HG03135 (cell line): ENCODE measurements around the gene EFCAB11.
"Not testable (repeated sequence)": the region's sequence is repeated elsewhere in the genome, so short reads cannot be mapped to it uniquely, and the experiment has no call there.

ENCODE experiments used
- ATAC-seq: cut with Tn5 transposase; IDR thresholded peaks from one replicate; pipeline ENCODE4 v1.9.1; 2021; ENCODE audit warnings: mild to moderate bottlenecking, moderate library complexity; ENCODE audit not compliant: unreplicated experiment

EFCAB11 gene

DNA sequence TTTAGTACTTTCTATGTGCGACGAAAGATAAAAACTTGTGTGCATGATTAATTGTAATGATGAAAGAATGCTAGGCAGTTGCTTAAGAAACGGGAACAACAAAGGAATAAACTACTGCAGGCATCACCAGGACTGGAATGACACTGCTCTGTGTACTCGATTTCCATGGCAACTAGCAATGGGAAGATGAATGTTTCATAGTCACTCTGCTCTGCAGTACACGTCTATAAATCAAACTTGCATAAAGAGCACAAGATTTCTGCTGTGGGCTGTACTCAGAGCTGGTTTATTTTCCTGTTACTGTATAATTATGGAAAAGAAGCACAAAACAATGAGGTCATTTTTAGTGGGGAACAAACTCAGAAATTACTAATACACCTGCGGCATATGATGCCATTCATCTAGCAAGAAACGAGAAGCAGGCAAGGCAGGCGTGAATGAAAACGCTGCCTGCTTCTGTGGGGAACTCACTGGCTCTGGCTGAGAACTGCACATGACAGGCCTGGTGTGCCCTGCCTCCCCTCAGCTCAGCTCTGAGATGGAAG is 41.8 kb downstream of the EFCAB11 start:
- ATAC-seq, result no peak

DNA sequence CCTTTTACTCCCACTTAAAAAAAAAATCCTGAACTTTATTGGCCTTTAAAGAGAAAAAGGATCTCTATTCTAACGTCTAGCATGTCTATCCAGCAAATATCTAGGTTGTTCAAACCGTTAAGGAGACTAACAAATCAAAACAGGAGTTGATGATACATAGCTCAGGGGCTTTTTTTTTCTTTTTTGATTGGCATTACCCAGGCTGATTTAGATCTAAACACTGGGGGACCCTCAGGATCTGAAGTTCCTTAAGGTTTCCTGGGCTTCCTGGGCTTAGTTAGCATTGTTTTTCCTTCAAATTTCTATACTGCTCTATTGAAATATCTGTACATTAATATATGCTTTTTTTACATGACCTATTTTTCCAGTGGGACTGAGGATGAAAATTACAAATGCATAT is 42.3 kb downstream of the EFCAB11 start:
- ATAC-seq, result no peak

- ATAC-seq, result no peak
Measured at GRCh38 chr14:89911010-89911919, 43.3 kb downstream of the EFCAB11 start.

DNA sequence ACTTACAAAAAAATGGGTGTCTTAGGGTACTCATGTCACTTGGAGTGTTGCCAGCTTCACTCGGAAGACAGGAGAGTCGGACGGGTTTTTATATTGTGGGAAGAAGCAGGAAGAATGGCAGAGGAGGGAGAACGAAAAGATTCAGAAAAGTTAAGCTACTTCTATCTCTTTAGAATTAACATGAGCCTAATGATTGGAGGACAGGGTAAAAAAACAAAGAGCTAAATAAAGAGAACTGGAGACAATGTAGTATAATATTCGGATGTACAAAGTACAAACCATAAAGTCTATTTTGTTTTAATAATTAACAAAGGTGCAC is 43.9 kb downstream of the EFCAB11 start:
- no peak for ATAC-seq

DNA sequence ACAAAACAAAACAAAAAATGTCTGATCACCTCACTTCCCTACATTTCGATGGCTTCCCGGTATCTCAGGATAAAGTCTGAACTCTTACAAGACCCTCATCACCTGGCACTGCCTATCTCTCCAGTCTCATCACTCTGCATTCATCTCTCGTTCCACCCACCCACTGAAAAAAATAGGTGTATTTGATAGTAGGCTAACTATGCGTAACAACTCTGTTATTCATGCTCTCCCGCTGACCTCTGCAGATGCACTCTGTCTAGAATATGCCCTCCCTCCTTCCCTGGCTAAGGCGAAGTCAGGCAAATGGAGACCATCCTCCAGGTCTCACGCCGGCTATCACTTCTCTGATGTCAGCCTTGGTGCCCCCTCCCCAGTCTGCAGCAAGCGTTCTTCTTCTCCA is 44.9 kb downstream of the EFCAB11 start:
- no peak for ATAC-seq

- ATAC-seq, result no peak
Measured at GRCh38 chr14:89908712-89909450, 45.6 kb downstream of the EFCAB11 start.

DNA sequence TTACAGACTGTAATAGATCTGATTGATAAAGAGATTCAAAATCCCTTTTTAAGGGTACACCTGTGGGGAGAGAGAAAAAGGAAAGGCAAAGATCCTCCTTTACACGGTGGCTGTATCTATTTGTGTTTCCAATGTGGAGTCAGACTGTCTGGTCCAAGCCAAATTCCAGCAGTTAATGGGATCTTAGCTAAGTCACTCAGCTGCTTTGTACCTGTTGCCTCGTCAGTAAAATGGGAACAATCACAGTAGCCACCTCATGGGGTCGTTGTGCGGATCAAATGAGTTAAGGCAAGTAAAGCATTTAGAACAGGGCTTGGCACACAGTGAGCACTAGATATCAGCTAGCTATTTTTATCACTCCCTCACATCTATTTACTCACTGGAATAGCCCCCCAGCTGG is 46.9 kb downstream of the EFCAB11 start:
- no peak for ATAC-seq

DNA sequence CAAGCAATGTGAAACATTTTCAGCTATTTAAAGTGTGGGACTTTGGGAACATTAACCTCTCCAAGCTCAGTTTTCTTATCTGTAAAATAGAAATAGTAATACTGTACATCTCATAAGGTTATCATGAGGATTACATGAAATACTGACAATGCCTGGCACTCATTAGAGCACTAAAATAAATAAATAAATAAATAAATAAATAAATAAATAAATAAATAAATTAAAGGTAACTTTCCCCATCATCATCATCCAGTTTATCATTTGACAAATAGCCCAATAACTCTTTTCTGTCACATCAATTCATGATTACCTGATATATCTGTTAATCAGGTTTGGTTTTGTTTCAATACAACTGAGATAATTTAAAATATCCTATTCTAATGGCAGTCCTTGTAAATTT is 48.5 kb downstream of the EFCAB11 start:
- ATAC-seq, result no peak

DNA sequence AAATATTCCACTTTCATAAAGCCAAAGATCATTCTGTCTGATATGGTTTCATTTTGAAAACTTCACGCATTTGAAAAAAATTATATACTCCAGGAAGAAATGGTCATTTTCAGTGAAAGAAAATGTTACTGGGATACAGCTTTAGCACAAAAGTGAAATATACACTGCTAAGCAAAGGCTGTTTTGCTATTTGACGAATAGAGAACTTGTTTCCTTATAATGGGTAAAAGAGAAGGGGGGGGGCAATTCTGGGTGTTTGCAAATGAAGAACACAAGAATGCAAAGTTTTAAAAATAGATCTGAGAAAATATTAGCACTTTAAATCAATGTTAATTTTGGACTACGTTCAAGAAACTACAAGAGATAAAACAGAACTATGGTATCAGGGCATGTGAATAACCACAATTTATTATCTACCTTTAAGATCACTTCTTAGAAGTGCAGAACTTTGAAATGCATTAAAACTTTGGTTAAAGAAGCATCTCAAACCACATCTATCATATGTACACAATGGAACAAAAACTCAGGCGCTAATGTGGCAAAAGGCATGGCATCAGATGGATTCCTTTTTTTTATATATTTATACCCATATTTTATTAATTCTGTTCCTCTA is 51.1 kb downstream of the EFCAB11 start:
- ATAC-seq, result no peak

DNA sequence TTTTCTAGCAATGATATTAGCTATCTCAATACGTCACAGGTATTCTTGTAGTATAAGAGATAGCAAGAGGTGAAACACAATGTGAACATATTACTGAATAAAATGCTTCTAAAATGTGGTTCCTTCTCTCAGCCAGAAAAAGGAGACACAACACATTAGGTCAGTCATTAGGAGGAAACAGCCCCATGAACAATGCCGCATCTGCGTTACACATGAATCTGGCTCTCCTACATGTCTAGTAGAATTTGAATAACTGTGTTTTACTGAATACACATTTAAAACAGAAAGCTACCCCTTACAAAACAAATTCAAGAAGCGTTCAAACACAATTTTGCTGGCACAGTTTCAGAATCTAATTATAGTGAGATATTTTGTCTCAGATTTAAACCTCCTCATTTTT is 51.6 kb downstream of the EFCAB11 start:
- ATAC-seq, result no peak

GRCh38 chr14:89900802-89901201 is 53.7 kb downstream of the EFCAB11 start:
- no peak for ATAC-seq

- no peak for ATAC-seq
Measured at GRCh38 chr14:89899917-89900663, 54.4 kb downstream of the EFCAB11 start.

- no peak for ATAC-seq
Measured at GRCh38 chr14:89899291-89899690, 55.2 kb downstream of the EFCAB11 start.

- ATAC-seq, result not testable (repeated sequence)
Measured at GRCh38 chr14:89893388-89893787, 61.1 kb downstream of the EFCAB11 start.

DNA sequence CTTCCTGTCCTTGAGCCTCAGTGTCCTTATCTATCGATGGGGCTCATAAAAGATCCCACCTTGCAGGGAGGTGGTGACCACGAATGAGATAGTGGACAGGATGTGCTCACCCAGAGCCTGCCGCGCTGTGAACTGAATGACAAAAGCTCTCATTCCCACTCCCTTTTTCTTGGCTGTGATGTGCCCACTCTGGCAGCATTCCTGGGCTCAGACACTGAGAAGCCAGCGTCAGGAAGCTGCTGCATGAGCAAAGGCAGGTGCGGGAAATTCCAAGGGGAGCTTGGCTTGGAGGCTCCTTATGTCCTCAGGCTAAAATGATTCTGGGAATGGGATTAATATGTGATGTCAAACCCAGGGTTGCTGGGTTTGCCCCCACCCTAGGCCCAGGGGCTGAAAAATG is 61.6 kb downstream of the EFCAB11 start:
- ATAC-seq, result no peak

DNA sequence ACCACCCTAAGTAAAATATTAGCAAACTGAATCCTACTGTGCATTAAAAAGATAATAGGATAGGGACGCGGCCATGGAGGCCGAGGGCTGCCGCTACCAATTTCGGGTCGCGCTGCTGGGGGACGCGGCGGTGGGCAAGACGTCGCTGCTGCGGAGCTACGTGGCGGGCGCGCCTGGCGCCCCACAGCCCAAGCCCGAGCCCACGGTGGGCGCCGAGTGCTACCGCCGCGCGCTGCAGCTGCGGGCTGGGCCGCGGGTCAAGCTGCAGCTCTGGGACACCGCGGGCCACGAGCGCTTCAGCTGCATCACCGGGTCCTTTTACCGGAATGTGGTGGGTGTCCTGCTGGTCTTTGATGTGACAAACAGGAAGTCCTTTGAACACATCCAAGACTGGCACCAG is 62.8 kb downstream of the EFCAB11 start:
- not testable (repeated sequence) for ATAC-seq

- ATAC-seq, result no peak
Measured at GRCh38 chr14:89891055-89891454, 63.5 kb downstream of the EFCAB11 start.

DNA sequence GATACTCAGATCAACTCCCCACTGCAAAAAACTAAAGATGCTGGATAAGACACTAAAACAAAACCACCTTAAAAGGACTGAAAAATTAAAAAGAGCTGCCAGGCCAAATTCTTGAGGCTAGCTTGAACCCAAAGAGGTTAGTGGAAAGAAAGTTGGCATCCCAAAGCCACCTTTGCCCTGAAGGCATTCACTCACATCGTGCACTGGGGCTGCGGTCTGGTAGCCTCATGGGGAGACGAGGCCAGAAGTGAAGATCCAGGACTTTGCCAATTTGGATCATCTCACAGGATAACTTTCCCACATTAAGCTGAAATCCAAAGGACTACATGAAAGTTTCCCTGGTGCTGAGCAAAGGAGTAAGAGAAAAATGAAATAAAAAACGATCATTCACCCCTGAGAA is 63.9 kb downstream of the EFCAB11 start:
- ATAC-seq, result no peak

GRCh38 chr14:89889626-89890025 is 64.9 kb downstream of the EFCAB11 start:
- ATAC-seq, result no peak

GRCh38 chr14:89884761-89885160 is 69.8 kb downstream of the EFCAB11 start:
- no peak for ATAC-seq

DNA sequence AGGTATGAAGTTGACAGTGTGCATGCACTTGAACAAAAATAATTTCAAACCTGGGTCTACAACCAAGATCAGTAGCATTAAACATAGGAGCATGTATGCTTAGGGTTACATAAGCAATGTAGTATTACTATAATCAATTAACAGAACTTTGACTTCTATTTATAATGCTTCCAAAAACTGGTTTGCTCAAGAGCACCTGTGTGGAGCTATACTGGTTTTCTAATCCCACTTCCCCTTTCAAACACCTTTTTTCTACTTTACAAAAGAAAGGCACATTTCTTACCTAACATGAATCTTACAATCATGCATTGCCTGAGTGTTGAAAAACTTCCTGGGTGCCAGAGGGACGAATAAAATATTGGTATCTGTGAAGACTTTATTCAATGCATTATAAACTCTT is 72.7 kb downstream of the EFCAB11 start:
- no peak for ATAC-seq
